SK-N-SH (cell line): ENCODE measurements around the gene CACNA1E.

Experiments used
- CTCF ChIP-seq: fragments of 200-600 bp; sonication (generic); IDR thresholded peaks from 2 replicates; pipeline ENCODE4 v1.6.1; 2017; ENCODE audit warnings: antibody characterized with exemption, mild to moderate bottlenecking, moderate library complexity
- EZH2phosphoT487 ChIP-seq: fragments of 200-600 bp; sonication (generic); IDR thresholded peaks from 2 replicates; pipeline ENCODE4 v1.6.1; 2017; ENCODE audit warnings: low read depth, mixed run types, mild to moderate bottlenecking, antibody characterized with exemption, moderate library complexity, borderline replicate concordance
- FOXM1 ChIP-seq: IDR thresholded peaks from 2 replicates; pipeline ENCODE4 v1.4.0; 2012; ENCODE audit warnings: low read depth, mild to moderate bottlenecking
- JUND ChIP-seq: IDR thresholded peaks from 2 replicates; pipeline ENCODE4 v1.4.0; 2012
- MAX ChIP-seq: IDR thresholded peaks from 2 replicates; pipeline ENCODE4 v1.4.0; 2012; ENCODE audit warnings: low read depth
- MEF2A ChIP-seq: IDR thresholded peaks from 2 replicates; pipeline ENCODE4 v1.4.0; 2012; ENCODE audit warnings: low read depth, borderline replicate concordance
- MXI1 ChIP-seq: IDR thresholded peaks from 2 replicates; pipeline ENCODE4 v1.6.1; 2012; ENCODE audit warnings: mild to moderate bottlenecking, low read depth, low read length, improper control_type of control experiment
- POLR2AphosphoS5 ChIP-seq: IDR thresholded peaks from 2 replicates; pipeline ENCODE4 v1.6.1; 2012; ENCODE audit warnings: low read depth, low read length
- REST ChIP-seq: IDR thresholded peaks from 2 replicates; pipeline ENCODE4 v1.6.1; 2012; ENCODE audit warnings: mild to moderate bottlenecking, low read depth, low read length, moderate library complexity
- SMC3 ChIP-seq: IDR thresholded peaks from 2 replicates; pipeline ENCODE4 v1.6.1; 2012; ENCODE audit warnings: low read depth, low read length, improper control_type of control experiment
- TEAD4 ChIP-seq: IDR thresholded peaks from 2 replicates; pipeline ENCODE4 v1.4.0; 2012; ENCODE audit warnings: mild to moderate bottlenecking, borderline replicate concordance; ENCODE audit not compliant: insufficient read depth
- USF1 ChIP-seq: IDR thresholded peaks from 2 replicates; pipeline ENCODE4 v1.4.0; 2012; ENCODE audit warnings: low read depth, borderline replicate concordance
- USF2 ChIP-seq: fragments of 150-350 bp; IDR thresholded peaks from 2 replicates; pipeline ENCODE4 v1.6.1; 2017; ENCODE audit warnings: antibody characterized with exemption, low read length, low read depth, borderline replicate concordance
- YY1 ChIP-seq: IDR thresholded peaks from 2 replicates; pipeline ENCODE4 v1.4.0; 2012; ENCODE audit warnings: low read depth, mild to moderate bottlenecking

GRCh38 chr1:181812208-181812607 lies 328.9 kb downstream of the CACNA1E start:
- TF ChIP-seq CTCF (no peak), MAX (no peak), JUND (no peak), MXI1 (no peak), TEAD4 (no peak), USF1 (no peak), POLR2AphosphoS5 (no peak), SMC3 (no peak), EZH2phosphoT487 (no peak), USF2 (no peak), MEF2A (no peak), FOXM1 (no peak), REST (no peak), YY1 (no peak)
